GM21723 (cell line): ENCODE data around the gene ZFP28.

ENCODE experiments used
- ATAC-seq: cut with Tn5 transposase; IDR thresholded peaks from one replicate; pipeline ENCODE4 v1.9.1; 2021; ENCODE audit warnings: mild to moderate bottlenecking, moderate library complexity; ENCODE audit not compliant: unreplicated experiment

ZFP28 gene

DNA sequence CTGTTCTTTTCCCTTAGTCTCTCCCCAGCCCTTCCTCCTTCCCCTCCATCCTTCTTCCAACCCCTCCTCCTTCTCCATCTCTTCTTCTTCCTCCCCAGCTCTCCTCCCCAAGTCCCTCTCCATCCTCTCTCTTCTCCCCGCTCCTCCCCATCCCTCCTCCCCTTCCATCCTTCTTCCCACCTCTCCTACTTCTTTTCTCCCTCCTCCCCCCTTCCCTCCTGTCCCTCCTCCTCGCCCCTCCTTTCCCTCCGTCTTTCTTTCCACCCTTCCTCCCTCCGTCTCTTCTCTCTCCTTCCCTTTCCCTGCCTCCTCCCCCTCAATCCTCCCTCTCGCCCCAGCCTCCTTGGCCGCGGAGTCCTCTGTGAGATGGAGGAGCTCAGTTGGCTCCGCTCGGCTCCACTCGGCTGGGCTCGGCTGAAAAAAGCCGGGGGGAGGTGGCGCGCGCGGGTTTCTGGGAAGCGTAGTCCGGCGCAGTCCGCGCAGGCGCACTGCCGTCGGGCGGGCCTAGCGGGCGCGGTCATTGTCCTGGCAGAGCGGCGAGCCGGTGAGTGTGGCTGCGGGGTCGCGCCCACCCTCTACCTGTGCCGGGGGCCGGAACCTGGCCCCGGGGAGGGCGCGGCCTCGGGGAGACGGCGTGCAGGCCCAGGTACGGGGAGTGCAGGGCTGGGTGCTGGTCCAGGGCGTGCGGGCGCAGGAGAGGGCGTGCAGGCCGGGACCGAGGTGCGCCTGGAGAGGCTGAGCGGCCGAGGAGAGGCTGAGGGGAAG, 56.2 kb downstream of the ZFP28 start, which contains the start of gene ZNF71:
ZNF71 (plus strand) TSS at position 520 of the 765 bp plus-strand sequence. CDS start 6,257 bp downstream, outside the sequence.
- ATAC-seq = peak; percentile 88

DNA sequence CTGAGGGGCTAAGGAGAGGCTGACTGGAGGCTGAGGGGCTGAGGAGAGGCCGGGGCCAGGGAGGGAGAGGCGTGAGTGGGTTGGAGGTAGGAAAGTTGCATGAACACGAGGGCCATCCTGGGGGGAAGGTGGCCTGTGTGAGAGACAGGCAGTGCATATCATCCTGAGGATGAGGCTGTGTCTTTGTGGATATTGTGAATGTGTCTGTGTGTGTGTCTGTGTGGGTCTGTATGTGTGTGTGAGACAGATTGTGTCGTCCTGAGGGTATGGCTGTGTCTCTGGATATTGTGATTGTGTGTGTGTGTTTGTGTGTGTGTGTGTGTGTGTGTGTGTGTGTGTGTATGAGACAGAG, 56.8 kb downstream of the ZFP28 start:
- peak; percentile 26 for ATAC-seq

- ATAC-seq = no peak
Measured at GRCh38 chr19:56596676-56597075, 57.9 kb downstream of the ZFP28 start.

DNA sequence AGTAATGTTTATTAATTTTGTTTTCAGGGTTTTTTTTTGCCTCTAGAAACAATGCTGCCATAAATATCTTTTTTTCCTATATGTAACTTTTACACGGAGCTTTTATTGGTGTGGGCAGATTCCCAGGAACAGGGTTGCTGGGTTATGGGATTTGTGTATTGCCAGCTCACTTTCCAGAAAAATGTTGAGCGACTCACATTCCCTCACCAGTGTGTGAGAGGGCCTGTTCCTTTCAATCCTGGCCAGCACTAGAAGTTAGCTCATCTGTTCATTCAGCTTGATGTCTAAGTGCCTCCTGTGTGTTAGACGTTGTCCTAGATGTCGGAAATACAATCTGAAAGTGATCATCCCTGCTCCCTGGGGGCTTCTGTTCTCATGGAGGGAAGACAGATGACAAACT, 58.9 kb downstream of the ZFP28 start:
- ATAC-seq = no peak

DNA sequence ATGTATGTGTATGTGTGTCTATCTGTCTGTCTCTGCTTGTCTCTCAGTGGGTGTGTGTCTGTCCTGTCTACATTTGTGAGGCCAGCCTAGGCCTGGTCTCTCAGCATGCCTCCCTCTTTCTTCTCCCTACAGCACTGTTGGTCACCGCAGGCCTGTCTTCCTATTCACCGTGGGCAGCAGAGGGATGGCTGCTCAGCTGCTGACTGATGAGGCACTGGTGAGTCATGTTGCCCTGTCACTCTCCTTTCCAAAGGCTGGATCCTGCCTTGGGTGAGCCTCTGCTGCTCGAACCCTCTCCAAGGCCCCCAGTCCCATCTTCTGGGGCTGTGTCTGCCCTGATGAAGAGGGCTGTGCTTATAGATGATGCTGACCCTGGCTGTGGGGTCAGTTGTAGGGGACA, 62.6 kb downstream of the ZFP28 start:
- ATAC-seq = no peak

- no peak for ATAC-seq
Measured at GRCh38 chr19:56603829-56604228, 65.1 kb downstream of the ZFP28 start.
